Esophagus (tissue), 2 donors: ENCODE data around the gene COX7B2. TPM values are rescaled to one million over a fixed set of nuclear protein-coding genes. Genes with fewer than 3 reads are reported as not detected.

Source experiments
- polyA plus RNA-seq, 2 donors: library from polyadenylated mRNA; stranded (reverse); fragments of 200-250 nt; gene quantifications; one replicate each; pipeline ENCODE4 v1.2.3, GENCODE V29; 2013
- donor health status: healthy with polysubstance abuse.
- donor health status: Bipolar disorder and iron deficiency.

COX7B2 gene
- polyA plus RNA-seq, 2 donors = not detected

Other genes with a start within 250 kb of the COX7B2 start
- gene GABRA4, start 84.3 kb upstream of the COX7B2 start, polyA plus RNA-seq = under 1 TPM; 0.10 to 0.73 TPM
- gene GABRB1, start 122.3 kb upstream of the COX7B2 start, polyA plus RNA-seq = not detected